ENCODE measurements around the gene FOXN1.
A peak's percentile ranks its signal among the peaks of the same experiment; 100 is the strongest.

FOXN1 gene

GRCh38 chr17:28547623-28548416, 41.7 kb downstream of the FOXN1 start:
- DNase-seq (ENCODE audit: low read depth), result peak; percentile 15

- no peak for DNase-seq (ENCODE audit: low read depth)
Measured at GRCh38 chr17:28548417-28549130, 42.4 kb downstream of the FOXN1 start.

GRCh38 chr17:28549236-28550132, 43.3 kb downstream of the FOXN1 start:
- peak; percentile 50 for DNase-seq (ENCODE audit: low read depth)

- no peak for DNase-seq (ENCODE audit: low read depth)
Measured at GRCh38 chr17:28550858-28551257, 44.7 kb downstream of the FOXN1 start.

- no peak for DNase-seq (ENCODE audit: low read depth)
Measured at GRCh38 chr17:28551421-28552175, 45.5 kb downstream of the FOXN1 start.

- DNase-seq (ENCODE audit: low read depth), result peak; percentile 73
Measured at GRCh38 chr17:28552176-28552999, 46.2 kb downstream of the FOXN1 start, which contains the start of gene UNC119. UNC119 (minus strand) TSS chr17:28552624; CDS start chr17:28552557, 67 bp downstream.

- DNase-seq (ENCODE audit: low read depth), result no peak
Measured at GRCh38 chr17:28553000-28553505, 46.9 kb downstream of the FOXN1 start.

GRCh38 chr17:28554565-28554964, 48.4 kb downstream of the FOXN1 start:
- no peak for DNase-seq (ENCODE audit: low read depth)

- no peak for DNase-seq (ENCODE audit: low read depth)
Measured at GRCh38 chr17:28555022-28555421, 48.9 kb downstream of the FOXN1 start.

GRCh38 chr17:28563475-28563874, 57.3 kb downstream of the FOXN1 start:
- no peak for DNase-seq (ENCODE audit: low read depth)

GRCh38 chr17:28567604-28568003, 61.5 kb downstream of the FOXN1 start:
- DNase-seq (ENCODE audit: low read depth), result no peak

- no peak for DNase-seq (ENCODE audit: low read depth)
Measured at GRCh38 chr17:28569446-28569845, 63.3 kb downstream of the FOXN1 start.

- DNase-seq (ENCODE audit: low read depth), result peak; percentile 43
Measured at GRCh38 chr17:28570716-28571360, 64.7 kb downstream of the FOXN1 start.

GRCh38 chr17:28571361-28572122, 65.4 kb downstream of the FOXN1 start, which contains the start of gene PIGS:
PIGS (minus strand) TSS chr17:28571524; CDS start chr17:28571496, 28 bp downstream.
- DNase-seq (ENCODE audit: low read depth), result peak; percentile 86

GRCh38 chr17:28572259-28573039, 66.3 kb downstream of the FOXN1 start:
- DNase-seq (ENCODE audit: low read depth), result no peak

GRCh38 chr17:28573040-28573380, 66.9 kb downstream of the FOXN1 start:
- no peak for DNase-seq (ENCODE audit: low read depth)

- DNase-seq (ENCODE audit: low read depth), result no peak
Measured at GRCh38 chr17:28573521-28573920, 67.4 kb downstream of the FOXN1 start.

GRCh38 chr17:28573966-28574480, 67.9 kb downstream of the FOXN1 start:
- no peak for DNase-seq (ENCODE audit: low read depth)
